H4 (cell line): ENCODE results near the gene USP32. TPM values are rescaled to one million over a fixed set of nuclear protein-coding genes. Genes with fewer than 3 reads are reported as not detected.

Experiments used
- DNase-seq: peaks from one replicate; pipeline ENCODE4 v3.0.0-alpha.2; 2015; ENCODE audit warnings: low spot score
- total RNA-seq: library from RNA; depleted of rRNA; stranded (reverse); fragments of >200 nt; shearing (Covaris generic); gene quantifications from 2 replicates; pipeline ENCODE4 v1.2.3, GENCODE V29; 2014

The USP32 gene
- total RNA-seq, 1 experiment from 2014 or later = 29.4 TPM

DNA sequence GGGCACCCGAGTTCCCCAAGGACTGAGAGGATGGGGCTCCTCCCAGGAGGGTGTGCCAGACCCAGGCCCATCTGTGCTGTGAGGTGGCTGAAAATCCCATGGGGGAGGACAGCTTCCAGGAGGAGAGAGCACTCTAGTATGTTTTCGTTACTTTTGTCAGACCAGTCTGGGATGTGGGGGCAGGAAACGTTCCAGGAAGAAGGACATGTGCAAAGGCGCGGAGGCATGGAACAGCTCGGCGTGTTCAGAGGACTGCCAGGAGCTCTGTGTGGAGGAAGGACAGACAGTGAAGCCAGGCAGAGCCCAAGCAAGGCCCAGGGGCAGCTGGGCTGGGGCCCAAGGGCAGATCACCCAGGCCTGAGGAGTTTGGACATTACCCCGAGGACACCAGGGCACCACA lies 235.2 kb downstream of the USP32 start:
- DNase-seq = no peak

GRCh38 chr17:60155815-60156214 lies 236.1 kb downstream of the USP32 start:
- DNase-seq = no peak

- DNase-seq = no peak
These were observed 236.5 kb downstream of the USP32 start for GRCh38 chr17:60155427-60155814.

DNA sequence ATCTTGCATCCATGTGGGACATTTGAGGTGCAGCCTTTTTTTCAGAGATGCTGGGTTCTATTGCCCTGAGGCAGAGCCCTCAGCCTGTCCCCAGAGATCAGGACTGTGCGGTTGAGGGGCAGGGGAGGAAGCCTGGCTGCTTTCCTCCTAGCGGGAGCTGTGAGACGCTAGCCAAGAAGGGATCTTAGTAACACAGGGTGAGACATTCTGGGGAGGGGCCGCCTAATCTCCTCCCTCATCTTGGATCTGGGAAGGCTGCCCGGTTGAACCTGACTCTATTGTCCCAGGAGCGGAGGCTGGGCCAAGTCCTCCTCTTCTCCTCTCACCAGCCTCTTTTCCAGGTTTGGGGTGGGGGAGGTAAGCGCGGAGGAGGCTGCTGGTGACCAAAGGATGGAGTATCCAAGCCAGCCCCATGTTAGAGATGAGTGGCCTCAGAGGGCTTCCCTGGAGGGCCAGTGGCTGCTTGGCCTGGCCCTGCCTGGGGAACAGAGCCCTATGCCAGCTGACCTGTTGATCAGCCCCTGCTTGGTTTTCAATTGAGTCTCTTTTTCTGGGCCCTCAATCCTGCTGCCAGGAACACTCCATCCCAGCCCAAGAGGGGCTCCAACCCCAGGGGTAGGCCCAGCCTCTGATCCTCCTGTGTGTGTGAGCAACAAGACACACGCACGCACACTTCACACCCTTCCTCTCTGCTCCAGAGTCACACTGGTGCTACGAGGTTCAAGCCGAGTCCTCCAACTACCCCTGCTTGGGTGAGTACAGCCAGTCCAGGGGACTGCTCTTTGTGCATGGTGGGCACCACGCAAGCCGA lies 237.1 kb downstream of the USP32 start:
- DNase-seq = no peak

DNA sequence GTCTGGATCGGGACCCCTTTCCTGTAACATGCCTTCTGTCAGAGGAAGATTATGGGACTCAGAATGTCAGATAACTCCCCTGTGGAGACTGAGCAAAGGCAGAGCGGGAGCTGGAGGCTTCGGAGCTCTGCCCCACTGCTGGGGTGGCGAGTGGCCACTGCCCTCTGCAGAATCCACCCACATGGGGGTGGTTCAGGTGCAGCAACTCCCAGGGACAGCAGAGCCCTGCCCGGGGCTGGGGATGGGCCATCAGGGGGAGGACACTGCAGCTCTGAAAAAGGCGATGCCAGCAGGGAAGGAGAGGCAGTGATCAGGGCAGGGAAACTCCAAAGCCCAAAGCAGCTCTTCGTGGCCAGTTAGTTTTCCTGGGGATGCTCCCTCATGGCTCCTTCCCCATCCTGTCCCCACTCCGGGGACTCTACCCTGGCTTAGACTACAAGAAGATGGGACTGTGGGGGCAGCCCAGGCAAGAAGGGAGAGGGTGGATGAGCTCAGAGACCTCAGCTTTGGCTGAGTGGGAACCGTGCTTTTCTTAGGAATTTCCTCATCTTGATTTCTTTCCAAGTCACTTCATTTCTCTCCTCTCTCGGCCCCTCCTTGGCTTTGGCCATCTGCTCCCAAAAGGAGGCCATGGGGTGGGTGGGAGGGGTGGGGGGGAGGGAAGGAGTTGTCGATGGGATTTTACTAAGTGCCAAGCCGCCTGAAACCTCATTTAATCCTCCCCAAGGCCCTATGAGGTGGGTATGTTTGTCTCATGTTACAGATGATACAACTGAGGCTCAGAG lies 238.1 kb downstream of the USP32 start:
- DNase-seq = no peak

DNA sequence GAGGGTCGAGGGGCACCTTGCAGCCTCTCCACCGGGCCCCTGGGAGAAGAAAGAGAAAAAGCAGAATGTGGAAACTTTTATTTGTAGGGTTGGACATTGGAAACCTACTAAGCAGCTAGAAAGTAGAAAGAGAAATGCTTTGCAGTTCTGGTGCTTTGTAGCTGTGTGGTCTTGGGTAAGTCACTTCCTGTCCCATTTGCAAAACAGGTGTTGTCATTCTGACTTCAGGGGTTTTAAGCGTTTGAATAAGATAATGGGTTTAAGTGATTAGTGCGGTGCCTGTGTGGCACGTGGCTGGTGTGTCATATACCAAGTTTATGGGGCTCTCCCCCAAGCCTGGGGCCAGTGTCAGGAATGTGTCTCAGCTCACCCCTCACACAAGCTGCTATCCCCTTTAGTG lies 240.6 kb downstream of the USP32 start:
- no peak for DNase-seq

DNA sequence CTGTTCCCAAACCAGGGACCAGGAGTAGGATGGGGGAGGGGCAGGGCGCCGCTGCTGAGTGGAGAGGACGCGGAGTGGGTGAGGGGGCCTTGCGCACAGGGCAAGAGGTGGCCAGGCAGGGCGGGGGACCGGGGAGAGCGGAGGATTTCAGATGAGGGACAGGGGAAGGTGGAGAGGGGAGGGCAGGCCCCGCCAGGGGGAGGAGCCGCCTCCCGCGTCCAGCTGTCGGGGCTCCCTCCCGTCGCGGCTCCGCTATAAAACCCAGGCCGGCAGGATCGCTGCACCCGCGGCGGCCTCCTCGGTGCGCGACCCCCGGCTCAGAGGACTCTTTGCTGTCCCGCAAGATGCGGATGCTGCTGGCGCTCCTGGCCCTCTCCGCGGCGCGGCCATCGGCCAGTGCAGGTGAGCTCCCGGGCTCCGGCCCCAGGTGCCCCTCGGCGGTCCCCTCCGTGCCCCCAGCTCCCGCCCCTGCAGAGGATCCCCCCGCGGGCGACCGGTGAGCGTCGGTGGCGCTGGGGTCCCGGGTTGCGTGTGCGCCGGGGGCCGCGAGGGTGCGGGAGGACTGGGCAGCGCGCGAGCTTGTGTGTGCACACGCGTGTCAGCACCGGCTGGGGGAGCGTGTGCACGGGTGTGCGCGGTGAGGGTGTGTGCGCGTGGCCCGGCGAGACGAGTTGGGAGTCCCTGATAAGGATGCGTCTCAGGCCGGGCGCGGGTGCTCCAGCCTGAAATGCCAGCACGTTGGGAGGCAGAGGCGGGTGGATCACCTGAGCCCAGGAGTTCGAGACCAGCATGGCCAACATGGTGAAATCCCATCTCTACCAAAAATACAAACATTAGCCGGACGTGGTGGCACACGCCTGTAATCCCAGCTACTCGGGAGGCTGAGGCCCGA lies 242.0 kb downstream of the USP32 start, which contains the start of gene CA4:
TSS of gene CA4 (plus strand) at position 283 of the 892 bp plus-strand sequence. CDS start at position 345, 62 bp downstream.
- no peak for DNase-seq

DNA sequence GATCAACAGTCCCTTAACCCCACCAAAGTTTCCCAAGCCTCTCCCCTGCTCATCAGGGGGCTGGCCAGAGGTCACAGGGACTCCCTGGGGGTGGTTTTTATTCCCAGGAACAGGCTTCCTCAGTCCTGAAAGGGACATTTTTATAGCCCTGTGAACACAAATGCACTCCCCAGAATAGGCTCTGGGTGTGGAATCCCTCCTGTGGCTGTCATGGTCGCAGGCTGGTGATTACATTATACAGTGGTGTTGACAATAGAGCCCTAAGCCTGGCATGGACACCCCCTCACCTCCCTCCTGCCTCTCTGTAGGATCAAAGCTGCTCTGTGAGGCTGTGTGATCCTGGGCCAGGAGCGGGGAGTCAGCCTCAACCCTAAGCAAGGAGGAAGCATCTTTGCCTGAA lies 243.6 kb downstream of the USP32 start:
- DNase-seq = no peak

DNA sequence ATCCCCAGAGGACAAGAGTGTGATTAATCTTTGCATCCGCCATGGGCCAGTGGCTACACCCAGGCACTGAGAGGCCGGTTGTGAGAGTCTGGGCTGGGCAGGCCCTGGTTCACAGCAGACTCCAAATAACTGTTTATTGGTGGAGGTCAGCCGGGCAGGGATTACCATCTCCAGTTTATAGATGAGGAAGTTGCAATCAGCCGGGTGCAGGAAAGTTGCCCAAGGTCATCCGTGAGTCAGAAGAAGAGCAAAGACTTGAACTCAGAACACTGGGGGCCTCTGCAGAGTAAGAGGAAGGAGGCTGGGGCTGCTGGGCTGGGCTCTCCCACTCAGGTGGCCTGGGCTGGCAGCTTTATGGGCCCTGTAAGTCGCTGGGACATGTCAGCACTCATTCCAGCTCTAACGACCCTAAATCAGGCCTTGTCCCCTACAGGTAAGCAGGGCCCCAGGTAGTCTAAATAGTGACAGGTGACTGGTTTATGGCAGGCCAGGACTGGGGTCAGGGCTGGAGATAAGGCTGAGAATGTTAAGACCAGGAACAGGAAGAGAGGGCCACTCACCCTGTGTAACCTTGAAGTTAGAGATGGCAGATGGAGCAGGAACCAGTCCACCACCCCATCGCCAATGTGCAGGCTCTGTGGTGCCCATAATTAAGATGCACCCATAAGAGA lies 244.2 kb downstream of the USP32 start:
- no peak for DNase-seq

DNA sequence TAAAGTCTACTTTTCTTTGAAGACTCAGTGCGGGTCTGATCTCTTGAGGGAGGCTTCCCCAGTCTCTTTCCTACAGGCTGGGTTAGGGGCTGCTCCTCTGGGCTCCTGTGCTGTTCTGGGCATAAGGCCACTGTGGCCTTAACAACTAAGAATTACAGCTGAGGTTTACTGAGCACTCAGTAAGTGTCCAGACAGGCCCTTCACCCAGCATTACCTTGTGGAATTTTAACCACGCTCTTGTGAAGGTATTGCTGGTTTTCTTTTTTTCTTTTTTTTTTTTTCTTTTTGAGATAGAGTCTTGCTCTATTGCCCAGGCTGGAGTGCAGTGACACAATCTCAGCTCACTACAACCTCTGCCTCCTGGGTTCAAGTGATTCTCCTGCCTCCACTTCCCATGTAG lies 245.7 kb downstream of the USP32 start:
- DNase-seq = no peak

DNA sequence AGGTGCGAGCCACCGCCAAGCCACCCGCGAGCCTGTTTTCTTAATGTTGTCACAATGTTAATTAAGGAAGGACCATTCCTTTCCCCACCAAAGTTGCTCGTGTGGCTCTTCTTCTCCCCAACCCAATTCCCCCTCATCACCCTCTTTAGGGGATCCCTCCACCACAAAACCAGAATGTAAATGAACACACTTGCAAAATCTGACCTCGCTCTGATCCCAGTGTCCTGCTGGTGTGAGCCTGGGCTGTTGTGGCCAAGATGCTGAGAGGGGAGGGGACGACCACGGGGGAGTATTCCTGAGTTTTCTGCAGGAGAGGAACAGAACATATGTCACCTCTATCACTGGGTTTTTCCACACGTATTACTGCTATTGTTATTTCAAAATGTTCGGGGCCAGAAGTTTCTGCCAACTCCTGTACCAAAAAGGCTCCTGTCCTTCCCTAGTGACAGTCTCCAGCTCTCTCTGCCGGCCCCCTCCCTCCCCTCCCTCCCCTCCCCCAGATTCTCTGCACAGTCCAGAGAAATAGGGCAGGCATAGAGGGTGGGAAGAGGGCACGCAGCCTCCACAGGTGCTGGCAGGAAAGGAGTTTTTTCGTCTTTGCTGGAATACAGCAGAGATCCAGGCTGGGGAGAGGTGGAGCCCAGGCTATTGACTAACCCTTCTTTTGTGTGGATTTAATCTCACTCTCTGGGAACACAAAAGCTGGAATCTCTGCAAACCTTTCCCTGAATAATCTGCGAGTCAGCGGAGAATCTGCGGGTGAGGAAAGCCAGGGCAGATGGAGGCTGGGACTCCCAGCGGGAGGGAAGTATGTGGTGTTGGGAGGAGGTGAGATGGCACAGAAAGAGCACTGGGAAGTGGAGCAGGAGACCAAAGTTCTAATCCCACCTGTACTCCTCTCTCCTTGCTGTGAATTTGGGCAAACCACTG lies 246.7 kb downstream of the USP32 start:
- DNase-seq = no peak

DNA sequence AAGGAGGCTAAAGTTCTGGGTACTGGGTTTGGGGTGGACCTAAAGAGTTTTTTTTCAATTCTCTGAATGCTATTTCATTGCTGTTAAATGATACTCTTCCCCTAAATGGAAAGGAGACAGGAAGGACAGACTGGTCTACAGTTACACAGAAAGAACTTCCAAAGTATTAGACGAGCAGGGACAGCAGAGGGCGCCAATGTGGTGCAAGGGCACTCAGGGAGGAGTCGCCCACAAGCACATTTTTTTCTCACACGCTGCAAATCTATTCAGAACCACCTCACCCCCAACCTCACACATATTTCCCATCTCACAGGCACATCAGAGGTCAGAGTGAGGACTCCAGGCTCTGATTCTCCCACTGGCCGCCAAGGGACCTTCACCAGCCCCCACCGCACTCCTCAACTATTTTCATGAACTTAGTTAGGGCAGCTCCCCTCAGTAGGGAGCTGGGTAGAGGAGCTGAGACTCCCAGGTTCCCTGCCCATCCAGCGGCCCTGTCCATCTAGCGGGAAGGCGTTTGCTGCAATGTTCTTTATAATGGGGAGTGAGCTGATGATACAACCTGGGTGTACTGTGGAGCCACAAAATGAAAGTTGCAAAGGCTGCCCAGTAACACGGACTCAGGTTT lies 248.9 kb downstream of the USP32 start:
- DNase-seq = peak; percentile 94

GRCh38 chr17:60141111-60142018 lies 250.6 kb downstream of the USP32 start:
- DNase-seq = no peak

- DNase-seq = no peak
These were observed 252.3 kb downstream of the USP32 start for GRCh38 chr17:60139438-60140285.

DNA sequence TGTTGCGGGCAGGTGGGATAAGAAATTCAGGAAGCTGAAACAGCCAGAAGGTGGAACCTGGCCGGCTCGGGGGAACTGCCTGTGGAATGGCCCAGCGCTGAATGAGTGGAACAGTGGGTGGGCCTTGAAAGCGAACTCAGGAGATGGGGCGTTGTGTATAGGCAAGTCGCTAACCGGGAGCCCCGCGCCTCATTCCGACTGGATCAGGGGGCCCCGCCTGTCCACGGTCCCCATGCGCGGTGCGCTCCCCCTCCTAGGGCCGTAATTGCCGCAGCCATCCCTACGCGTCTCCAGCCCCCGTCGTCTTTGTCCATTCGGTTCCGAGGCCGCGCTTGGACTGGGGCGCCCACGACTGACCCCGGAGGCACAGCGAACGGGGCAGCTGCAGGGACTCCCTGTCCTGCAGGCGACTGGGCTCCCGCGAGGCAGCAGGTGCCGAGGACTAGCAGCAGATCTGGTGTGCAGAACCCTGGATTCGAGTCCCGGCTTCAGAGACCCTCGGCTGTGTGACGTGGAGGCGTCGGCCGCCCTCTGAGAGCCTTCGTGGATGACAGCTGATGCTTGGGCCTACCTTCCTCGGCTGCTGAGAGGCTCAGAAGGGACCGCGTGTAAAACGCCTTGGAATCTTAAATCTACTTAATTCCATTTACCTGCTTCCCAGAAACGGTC lies 253.0 kb downstream of the USP32 start:
- no peak for DNase-seq

- DNase-seq = no peak
These were observed 254.2 kb downstream of the USP32 start for GRCh38 chr17:60137731-60138130.

DNA sequence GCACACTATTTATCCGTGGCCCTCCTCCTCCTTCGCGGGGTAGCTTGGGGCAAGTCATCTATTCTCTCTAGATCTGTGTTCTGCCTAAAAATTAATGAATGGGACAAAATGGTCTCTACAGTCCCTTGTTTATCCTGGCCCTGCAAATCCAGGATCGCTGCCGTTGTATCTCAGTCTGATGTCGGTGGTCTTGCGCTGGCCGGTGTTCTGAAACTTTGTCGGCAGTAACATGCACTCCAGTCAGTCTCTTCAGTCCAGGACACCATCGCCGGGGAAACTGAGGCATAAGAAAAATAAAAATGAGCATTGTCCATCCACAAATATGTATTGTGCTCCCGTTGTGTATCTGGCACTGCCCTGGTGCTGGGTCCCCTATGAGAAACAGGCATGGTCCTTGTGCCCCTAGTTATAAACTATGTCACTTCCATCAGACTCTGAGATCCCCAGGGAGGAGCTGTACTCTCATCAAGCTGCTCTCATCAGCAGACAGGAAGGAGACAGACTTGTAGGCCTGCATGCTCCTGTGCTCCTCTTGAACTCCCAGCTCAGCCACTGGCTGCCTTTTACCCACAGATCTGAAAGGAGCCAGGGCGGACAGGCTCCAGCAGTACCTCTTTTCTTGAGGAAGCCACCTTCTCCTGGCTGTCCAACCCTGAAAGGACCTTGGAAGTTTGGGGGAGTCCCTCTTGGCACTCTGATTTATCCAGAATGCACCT lies 255.8 kb downstream of the USP32 start:
- DNase-seq = no peak
